ENCODE data around the gene ZSCAN20. TPM values are rescaled to one million over a fixed set of nuclear protein-coding genes. Genes with fewer than 3 reads are reported as not detected.
"Not testable (repeated sequence)": the region's sequence is repeated elsewhere in the genome, so short reads cannot be mapped to it uniquely, and the experiment has no call there.

The ZSCAN20 gene
- polyA plus RNA-seq, 4 donors: 5.3 to 6.4 (median 5.8) TPM

GRCh38 chr1:33473900-33474299 is 1.5 kb downstream of the ZSCAN20 start:
- no peak for DNase-seq (ENCODE audit: low read depth in 4 of 4, low spot score in 2 of 4)

GRCh38 chr1:33477451-33477850 is 5.0 kb downstream of the ZSCAN20 start:
- DNase-seq (ENCODE audit: low read depth in 4 of 4, low spot score in 2 of 4): no peak

- no peak for DNase-seq (ENCODE audit: low read depth in 4 of 4, low spot score in 2 of 4)
Measured at GRCh38 chr1:33482412-33482811, 10.0 kb downstream of the ZSCAN20 start.

- no peak for DNase-seq (ENCODE audit: low read depth in 4 of 4, low spot score in 2 of 4)
Measured at GRCh38 chr1:33488624-33489023, 16.2 kb downstream of the ZSCAN20 start.

GRCh38 chr1:33494929-33495328 is 22.5 kb downstream of the ZSCAN20 start:
- DNase-seq (ENCODE audit: low read depth in 4 of 4, low spot score in 2 of 4): no peak

GRCh38 chr1:33497410-33497809 is 25.0 kb downstream of the ZSCAN20 start:
- DNase-seq (ENCODE audit: low read depth in 4 of 4, low spot score in 2 of 4): no peak

GRCh38 chr1:33500547-33500946 is 28.1 kb downstream of the ZSCAN20 start:
- no peak for DNase-seq (ENCODE audit: low read depth in 4 of 4, low spot score in 2 of 4)

GRCh38 chr1:33501309-33501708 is 28.9 kb downstream of the ZSCAN20 start:
- DNase-seq (ENCODE audit: low read depth in 4 of 4, low spot score in 2 of 4): no peak

GRCh38 chr1:33501774-33502173 is 29.3 kb downstream of the ZSCAN20 start:
- no peak for DNase-seq (ENCODE audit: low read depth in 4 of 4, low spot score in 2 of 4)

- DNase-seq (ENCODE audit: low read depth in 4 of 4, low spot score in 2 of 4): no peak
Measured at GRCh38 chr1:33502726-33503125, 30.3 kb downstream of the ZSCAN20 start.

- no peak for DNase-seq (ENCODE audit: low read depth in 4 of 4, low spot score in 2 of 4)
Measured at GRCh38 chr1:33503506-33503905, 31.1 kb downstream of the ZSCAN20 start.

- no peak for DNase-seq (ENCODE audit: low read depth in 4 of 4, low spot score in 2 of 4)
Measured at GRCh38 chr1:33507661-33508060, 35.2 kb downstream of the ZSCAN20 start.

- DNase-seq (ENCODE audit: low read depth in 4 of 4, low spot score in 2 of 4): no peak
Measured at GRCh38 chr1:33508151-33508550, 35.7 kb downstream of the ZSCAN20 start.

- DNase-seq (ENCODE audit: low read depth in 4 of 4, low spot score in 2 of 4): not testable (repeated sequence)
Measured at GRCh38 chr1:33509276-33509675, 36.8 kb downstream of the ZSCAN20 start.

GRCh38 chr1:33512226-33513011 is 40.0 kb downstream of the ZSCAN20 start:
- DNase-seq (ENCODE audit: low read depth in 4 of 4, low spot score in 2 of 4): no peak

GRCh38 chr1:33515112-33515511 is 42.7 kb downstream of the ZSCAN20 start:
- no peak for DNase-seq (ENCODE audit: low read depth in 4 of 4, low spot score in 2 of 4)

GRCh38 chr1:33515607-33516006 is 43.2 kb downstream of the ZSCAN20 start:
- DNase-seq (ENCODE audit: low read depth in 4 of 4, low spot score in 2 of 4): no peak

- no peak for DNase-seq (ENCODE audit: low read depth in 4 of 4, low spot score in 2 of 4)
Measured at GRCh38 chr1:33516428-33516827, 44.0 kb downstream of the ZSCAN20 start.

- DNase-seq (ENCODE audit: low read depth in 4 of 4, low spot score in 2 of 4): no peak
Measured at GRCh38 chr1:33516891-33517567, 44.6 kb downstream of the ZSCAN20 start.

- DNase-seq (ENCODE audit: low read depth in 4 of 4, low spot score in 2 of 4): no peak
Measured at GRCh38 chr1:33517596-33518250, 45.3 kb downstream of the ZSCAN20 start.

- DNase-seq (ENCODE audit: low read depth in 4 of 4, low spot score in 2 of 4): no peak
Measured at GRCh38 chr1:33519240-33519884, 46.9 kb downstream of the ZSCAN20 start.

All from left renal cortex interstitium (tissue), 4 donors.